ENCODE measurements around the gene SIX1. TPM values are rescaled to one million over a fixed set of nuclear protein-coding genes. Genes with fewer than 3 reads are reported as not detected.

The SIX1 gene
- total RNA-seq, 3 donors from 2014 or later (not counting 1 experiment from before 2014, with no cell fraction given): not detected

- ATAC-seq (no peak), DNase-seq (no peak)
- H3K27me3 Mint-ChIP-seq (ENCODE audit: low read depth in 2 of 2): peaks cover 17 to 31% of the 10 kb centered on the region in 2 donors
- Histone ChIP-seq H3K9me3 (ENCODE audit: control insufficient read depth, insufficient read depth, low read length) (no peaks in the 10 kb centered on the region), H3K36me3 (ENCODE audit: control insufficient read depth, insufficient read depth, low read length) (no peaks in the 10 kb centered on the region), H3K4me1 (ENCODE audit: control insufficient read depth, insufficient read depth, low read length) (no peaks in the 10 kb centered on the region), H3K27me3 (ENCODE audit: control insufficient read depth, insufficient read depth, low read length) (no peaks in the 10 kb centered on the region), H3K27ac (ENCODE audit: low read length) (no peak overlapping the region), H3K4me3 (ENCODE audit: low read length) (no peak overlapping the region)
- no peak overlapping the region for H3K4me3 Mint-ChIP-seq
- H3K4me1 Mint-ChIP-seq: no peaks in the 10 kb centered on the region
- no peaks in the 10 kb centered on the region for H3K36me3 Mint-ChIP-seq
- intact Hi-C loops (cut with micrococcal nuclease): no loop called here
- H3K9me3 Mint-ChIP-seq: no peaks in the 10 kb centered on the region
- no peak overlapping the region for H3K27ac Mint-ChIP-seq
- no peak for TF ChIP-seq CTCF (IDR thresholded peaks at IDR 0.05)
Measured at GRCh38 chr14:60599727-60600126, 49.5 kb downstream of the SIX1 start.

GRCh38 chr14:60596139-60596538 lies 53.1 kb downstream of the SIX1 start:
- Histone ChIP-seq H3K36me3 (ENCODE audit: control insufficient read depth, insufficient read depth, low read length) (no peaks in the 10 kb centered on the region), H3K27ac (ENCODE audit: low read length) (no peak overlapping the region), H3K4me3 (ENCODE audit: low read length) (no peak overlapping the region), H3K9me3 (ENCODE audit: control insufficient read depth, insufficient read depth, low read length) (no peaks in the 10 kb centered on the region), H3K27me3 (ENCODE audit: control insufficient read depth, insufficient read depth, low read length) (no peaks in the 10 kb centered on the region), H3K4me1 (ENCODE audit: control insufficient read depth, insufficient read depth, low read length) (no peaks in the 10 kb centered on the region)
- TF ChIP-seq CTCF (IDR thresholded peaks at IDR 0.05): no peak
- Mint-ChIP-seq H3K36me3 (no peaks in the 10 kb centered on the region), H3K27ac (no peak overlapping the region), H3K4me3 (no peak overlapping the region), H3K4me1 (no peaks in the 10 kb centered on the region), H3K9me3 (no peaks in the 10 kb centered on the region), H3K27me3 (ENCODE audit: low read depth in 2 of 2) (peaks cover 10 to 23% of the 10 kb centered on the region in 2 donors)
- intact Hi-C loops (cut with micrococcal nuclease): no loop called here
- ATAC-seq: no peak
- DNase-seq: no peak

- ATAC-seq (no peak), DNase-seq (no peak)
- Mint-ChIP-seq H3K4me3 (no peak overlapping the region), H3K9me3 (no peaks in the 10 kb centered on the region), H3K27me3 (ENCODE audit: low read depth in 2 of 2) (peaks cover 9 to 23% of the 10 kb centered on the region in 2 donors), H3K4me1 (no peaks in the 10 kb centered on the region), H3K27ac (no peak overlapping the region), H3K36me3 (no peaks in the 10 kb centered on the region)
- 89% methylated on average over 3 of the region's 3 CpGs for WGBS (ENCODE audit: insufficient coverage)
- no peaks in the 10 kb centered on the region for H3K36me3 ChIP-seq (ENCODE audit: control insufficient read depth, insufficient read depth, low read length)
- intact Hi-C loops (cut with micrococcal nuclease): no loop called here
- no peaks in the 10 kb centered on the region for H3K4me1 ChIP-seq (ENCODE audit: control insufficient read depth, insufficient read depth, low read length)
- no peak overlapping the region for H3K27ac ChIP-seq (ENCODE audit: low read length)
- TF ChIP-seq CTCF (IDR thresholded peaks at IDR 0.05): no peak
- H3K9me3 ChIP-seq (ENCODE audit: control insufficient read depth, insufficient read depth, low read length): no peaks in the 10 kb centered on the region
- H3K27me3 ChIP-seq (ENCODE audit: control insufficient read depth, insufficient read depth, low read length): no peaks in the 10 kb centered on the region
- H3K4me3 ChIP-seq (ENCODE audit: low read length): no peak overlapping the region
Measured at GRCh38 chr14:60594062-60594461, 55.2 kb downstream of the SIX1 start.

Other genes with a start within 250 kb of the SIX1 start
- gene C14orf39, start 163.4 kb downstream of the SIX1 start, total RNA-seq: not detected
- gene SIX6, start 140.3 kb downstream of the SIX1 start, total RNA-seq: not detected
- gene SIX4, start 74.9 kb upstream of the SIX1 start, total RNA-seq: not detected
- gene MNAT1, start 85.3 kb upstream of the SIX1 start, total RNA-seq: 10 to 100 TPM; 33.8 to 45.4 (median 34.0) TPM